Neural cell (in vitro differentiated cells): ENCODE data around the gene SNAPC1. TPM values are rescaled to one million over a fixed set of nuclear protein-coding genes. Genes with fewer than 3 reads are reported as not detected.

ENCODE experiments used
- H2AFZ ChIP-seq: fragments of 200-600, 300-800 bp; sonication (generic), shearing (Covaris generic); 2 replicates; pipeline ENCODE4 v1.6.0; 2014; ENCODE audit warnings: low read depth, mild to moderate bottlenecking, antibody characterized with exemption, low read length, moderate library complexity
- H3F3A ChIP-seq: fragments of 200-600 bp; shearing (Covaris generic); 2 replicates; pipeline ENCODE4 v1.6.1; 2016; ENCODE audit warnings: mild to moderate bottlenecking, moderate library complexity, mixed read lengths, antibody characterized with exemption, low read length; ENCODE audit not compliant: insufficient read depth, poor library complexity, severe bottlenecking
- H3K27ac ChIP-seq: fragments of 200-600, 300-800 bp; sonication (generic), shearing (Covaris generic); 2 replicates; pipeline ENCODE4 v1.5.1; 2014; ENCODE audit warnings: mild to moderate bottlenecking, low read length, moderate library complexity
- H3K27me3 ChIP-seq: fragments of 300-800, 200-600 bp; sonication (generic), shearing (Covaris generic); 2 replicates; pipeline ENCODE4 v1.6.0; 2014; ENCODE audit warnings: mild to moderate bottlenecking, low read depth, low read length, moderate library complexity; ENCODE audit not compliant: insufficient read depth
- H3K36me3 ChIP-seq: fragments of 300-800, 200-600 bp; sonication (generic), shearing (Covaris generic); 2 replicates; pipeline ENCODE4 v1.5.1; 2014; ENCODE audit warnings: mild to moderate bottlenecking, antibody characterized with exemption, low read length, moderate library complexity; ENCODE audit not compliant: insufficient read depth
- H3K4me2 ChIP-seq: fragments of 300-800, 200-600 bp; sonication (generic), shearing (Covaris generic); 2 replicates; pipeline ENCODE4 v1.6.0; 2014; ENCODE audit warnings: mild to moderate bottlenecking, low read length
- H3K4me3 ChIP-seq: fragments of 300-800, 200-600 bp; sonication (generic), shearing (Covaris generic); 2 replicates; pipeline ENCODE4 v1.5.1; 2014; ENCODE audit warnings: mild to moderate bottlenecking, low read length, moderate library complexity
- H3K79me2 ChIP-seq: fragments of 200-600 bp; shearing (Covaris generic); replicated peaks from 2 replicates; pipeline ENCODE4 v1.6.0; 2014; ENCODE audit warnings: mild to moderate bottlenecking, low read length, moderate library complexity; ENCODE audit not compliant: insufficient read depth
- H3K9ac ChIP-seq: fragments of 300-800, 200-600 bp; sonication (generic), shearing (Covaris generic); 2 replicates; pipeline ENCODE4 v1.6.1; 2016; ENCODE audit warnings: mild to moderate bottlenecking, low read length, mixed read lengths
- H3K9me2 ChIP-seq: fragments of 200-600 bp; shearing (Covaris generic); 2 replicates; pipeline ENCODE4 v1.6.1; 2016; ENCODE audit warnings: mild to moderate bottlenecking, low read length, mixed read lengths; ENCODE audit not compliant: insufficient read depth
- H3K9me3 ChIP-seq: fragments of 200-600, 300-800 bp; sonication (generic), shearing (Covaris generic); 2 replicates; pipeline ENCODE4 v1.6.1; 2016; ENCODE audit warnings: mild to moderate bottlenecking, mixed run types, low read length, moderate library complexity, mixed read lengths
- H4K20me1 ChIP-seq: fragments of 200-600 bp; shearing (Covaris generic); 2 replicates; pipeline ENCODE4 v1.6.1; 2016; ENCODE audit warnings: mild to moderate bottlenecking, mixed run types; ENCODE audit not compliant: insufficient read depth
- EP300 ChIP-seq: fragments of 450-650 bp; conservative IDR thresholded peaks from 2 replicates; pipeline ENCODE4 v1.6.1; 2014; ENCODE audit warnings: antibody characterized with exemption, mild to moderate bottlenecking, moderate library complexity; ENCODE audit not compliant: poor library complexity, severe bottlenecking
- EZH2 ChIP-seq: fragments of 200-600, 300-800 bp; shearing (Covaris generic), sonication (generic); IDR thresholded peaks from 2 replicates; pipeline ENCODE4 v1.6.1; 2014; ENCODE audit warnings: antibody characterized with exemption, low read length, borderline replicate concordance, mild to moderate bottlenecking; ENCODE audit not compliant: insufficient read depth, poor library complexity, severe bottlenecking
- MXI1 ChIP-seq: fragments of 450-650 bp; conservative IDR thresholded peaks from 2 replicates; pipeline ENCODE4 v1.6.1; 2014; ENCODE audit warnings: antibody characterized with exemption, mild to moderate bottlenecking; ENCODE audit not compliant: poor library complexity, severe bottlenecking
- POLR2AphosphoS5 ChIP-seq: IDR thresholded peaks from 2 replicates; pipeline ENCODE4 v1.6.1; 2012
- RAD21 ChIP-seq: fragments of 450-650 bp; conservative IDR thresholded peaks from 2 replicates; pipeline ENCODE4 v1.6.1; 2014; ENCODE audit warnings: antibody characterized with exemption, mild to moderate bottlenecking, moderate library complexity
- SMC3 ChIP-seq: fragments of 450-650 bp; conservative IDR thresholded peaks from 2 replicates; pipeline ENCODE4 v1.6.1; 2014; ENCODE audit warnings: antibody characterized with exemption, mild to moderate bottlenecking, moderate library complexity; ENCODE audit not compliant: poor library complexity
- TAF1 ChIP-seq: IDR thresholded peaks from 2 replicates; pipeline ENCODE4 v1.6.1; 2012; ENCODE audit warnings: low read depth
- polyA plus RNA-seq: library from polyadenylated mRNA; depleted of rRNA; stranded (reverse); fragments of >200 nt; gene quantifications from 2 replicates; pipeline ENCODE4 v1.2.3, GENCODE V29; 2014
- TF ChIP-seq, protein P1 (sequence below): IDR thresholded peaks from 2 replicates; pipeline ENCODE4 v1.6.1; 2012; ENCODE audit warnings: borderline replicate concordance
- TF ChIP-seq, protein P2 (sequence below): fragments of 450-650 bp; IDR thresholded peaks from 2 replicates; pipeline ENCODE4 v1.5.1; 2014; ENCODE audit warnings: antibody characterized with exemption, mild to moderate bottlenecking, moderate library complexity; ENCODE audit not compliant: poor library complexity, severe bottlenecking

Gene SNAPC1
- polyA plus RNA-seq, 1 donor from 2014 or later = 7.1 TPM

DNA sequence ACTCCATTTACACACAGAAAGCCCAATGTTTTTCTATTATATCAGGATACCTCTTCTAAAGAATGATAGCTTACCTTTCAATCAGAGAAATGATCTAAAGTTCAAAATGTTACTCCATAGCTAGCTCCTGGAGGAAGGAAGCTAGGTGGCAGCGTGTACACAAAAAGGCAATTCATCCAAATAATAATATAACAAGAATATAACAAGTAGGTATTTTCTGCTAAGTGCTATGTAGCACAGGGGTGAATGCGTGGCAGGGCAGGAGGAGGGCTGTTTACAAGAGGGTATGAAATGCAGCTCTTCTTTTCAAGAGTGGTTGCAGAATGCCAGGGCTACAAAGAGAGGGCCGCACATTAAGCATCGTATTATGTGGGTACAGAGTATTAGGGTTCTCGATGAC, 663 bp upstream of the SNAPC1 start:
- Histone ChIP-seq H3K36me3 (no peaks in the 10 kb centered on the region), H3K27me3 (no peaks in the 10 kb centered on the region), H3K9me2 (no peaks in the 10 kb centered on the region), H3F3A (no peaks in the 10 kb centered on the region), H3K27ac (peak overlapping the region; percentile 85), H3K9me3 (no peaks in the 10 kb centered on the region), H3K4me2 (peak overlapping the region; percentile 63), H4K20me1 (no peaks in the 10 kb centered on the region), H3K4me3 (peak overlapping the region; percentile 90), H3K79me2 (peaks cover 21% of the 10 kb centered on the region), H2AFZ (peak overlapping the region; percentile 97), H3K9ac (peak overlapping the region; percentile 73)
- TF ChIP-seq RAD21 (peak; percentile 46), EZH2 (no peak), TAF1 (no peak), SMC3 (peak; percentile 56), EP300 (no peak), MXI1 (no peak)
- TF ChIP-seq, protein P1, sequence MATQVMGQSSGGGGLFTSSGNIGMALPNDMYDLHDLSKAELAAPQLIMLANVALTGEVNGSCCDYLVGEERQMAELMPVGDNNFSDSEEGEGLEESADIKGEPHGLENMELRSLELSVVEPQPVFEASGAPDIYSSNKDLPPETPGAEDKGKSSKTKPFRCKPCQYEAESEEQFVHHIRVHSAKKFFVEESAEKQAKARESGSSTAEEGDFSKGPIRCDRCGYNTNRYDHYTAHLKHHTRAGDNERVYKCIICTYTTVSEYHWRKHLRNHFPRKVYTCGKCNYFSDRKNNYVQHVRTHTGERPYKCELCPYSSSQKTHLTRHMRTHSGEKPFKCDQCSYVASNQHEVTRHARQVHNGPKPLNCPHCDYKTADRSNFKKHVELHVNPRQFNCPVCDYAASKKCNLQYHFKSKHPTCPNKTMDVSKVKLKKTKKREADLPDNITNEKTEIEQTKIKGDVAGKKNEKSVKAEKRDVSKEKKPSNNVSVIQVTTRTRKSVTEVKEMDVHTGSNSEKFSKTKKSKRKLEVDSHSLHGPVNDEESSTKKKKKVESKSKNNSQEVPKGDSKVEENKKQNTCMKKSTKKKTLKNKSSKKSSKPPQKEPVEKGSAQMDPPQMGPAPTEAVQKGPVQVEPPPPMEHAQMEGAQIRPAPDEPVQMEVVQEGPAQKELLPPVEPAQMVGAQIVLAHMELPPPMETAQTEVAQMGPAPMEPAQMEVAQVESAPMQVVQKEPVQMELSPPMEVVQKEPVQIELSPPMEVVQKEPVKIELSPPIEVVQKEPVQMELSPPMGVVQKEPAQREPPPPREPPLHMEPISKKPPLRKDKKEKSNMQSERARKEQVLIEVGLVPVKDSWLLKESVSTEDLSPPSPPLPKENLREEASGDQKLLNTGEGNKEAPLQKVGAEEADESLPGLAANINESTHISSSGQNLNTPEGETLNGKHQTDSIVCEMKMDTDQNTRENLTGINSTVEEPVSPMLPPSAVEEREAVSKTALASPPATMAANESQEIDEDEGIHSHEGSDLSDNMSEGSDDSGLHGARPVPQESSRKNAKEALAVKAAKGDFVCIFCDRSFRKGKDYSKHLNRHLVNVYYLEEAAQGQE = no peak
- TF ChIP-seq, protein P2, sequence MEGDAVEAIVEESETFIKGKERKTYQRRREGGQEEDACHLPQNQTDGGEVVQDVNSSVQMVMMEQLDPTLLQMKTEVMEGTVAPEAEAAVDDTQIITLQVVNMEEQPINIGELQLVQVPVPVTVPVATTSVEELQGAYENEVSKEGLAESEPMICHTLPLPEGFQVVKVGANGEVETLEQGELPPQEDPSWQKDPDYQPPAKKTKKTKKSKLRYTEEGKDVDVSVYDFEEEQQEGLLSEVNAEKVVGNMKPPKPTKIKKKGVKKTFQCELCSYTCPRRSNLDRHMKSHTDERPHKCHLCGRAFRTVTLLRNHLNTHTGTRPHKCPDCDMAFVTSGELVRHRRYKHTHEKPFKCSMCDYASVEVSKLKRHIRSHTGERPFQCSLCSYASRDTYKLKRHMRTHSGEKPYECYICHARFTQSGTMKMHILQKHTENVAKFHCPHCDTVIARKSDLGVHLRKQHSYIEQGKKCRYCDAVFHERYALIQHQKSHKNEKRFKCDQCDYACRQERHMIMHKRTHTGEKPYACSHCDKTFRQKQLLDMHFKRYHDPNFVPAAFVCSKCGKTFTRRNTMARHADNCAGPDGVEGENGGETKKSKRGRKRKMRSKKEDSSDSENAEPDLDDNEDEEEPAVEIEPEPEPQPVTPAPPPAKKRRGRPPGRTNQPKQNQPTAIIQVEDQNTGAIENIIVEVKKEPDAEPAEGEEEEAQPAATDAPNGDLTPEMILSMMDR = peak; percentile 51

DNA sequence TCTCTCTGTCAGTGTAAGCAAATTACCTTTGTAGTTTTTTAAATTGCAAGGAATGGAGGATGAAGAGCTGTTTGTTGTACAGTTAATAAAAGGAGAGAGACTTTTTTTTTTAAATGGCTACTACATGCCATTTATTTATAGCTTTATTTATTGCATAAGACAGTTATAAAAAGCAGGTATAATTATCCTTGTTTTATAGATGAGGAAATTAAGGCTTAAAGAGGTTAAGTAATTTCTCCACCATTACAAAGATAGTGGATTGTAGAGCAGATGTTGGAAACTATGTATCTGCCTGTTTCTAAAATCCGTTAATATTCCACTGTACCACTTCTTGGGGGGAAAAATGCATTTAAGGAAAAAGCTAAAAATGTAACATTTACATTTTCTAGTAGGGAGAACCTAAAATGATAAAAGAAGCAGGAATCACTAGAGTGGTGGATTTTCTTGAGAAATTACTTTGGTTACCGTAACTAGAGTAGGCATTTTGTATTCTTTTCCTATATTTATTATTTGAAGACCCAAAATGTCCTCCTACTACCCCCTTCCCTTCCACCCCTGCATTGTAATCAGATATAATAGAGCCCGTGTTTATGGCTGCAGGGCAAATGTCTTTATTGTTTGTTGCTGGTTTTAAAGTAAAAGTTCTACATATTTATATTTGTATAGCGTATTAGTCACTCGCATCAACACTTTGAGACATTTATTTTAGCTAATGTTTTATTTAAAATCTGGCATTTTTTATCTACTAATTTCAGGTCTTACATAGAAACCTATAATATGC, 2.3 kb downstream of the SNAPC1 start:
- Histone ChIP-seq H3K9me2 (no peaks in the 10 kb centered on the region), H3K4me3 (peak overlapping the region; percentile 90)

More for the DNA sequence above, 2.3 kb downstream of the SNAPC1 start:
- H3K36me3 ChIP-seq = no peaks in the 10 kb centered on the region
- TF ChIP-seq RAD21 (no peak), MXI1 (no peak), SMC3 (no peak), EZH2 (no peak), POLR2AphosphoS5 (no peak), EP300 (no peak), TAF1 (no peak)
- TF ChIP-seq, protein P2 = no peak
- TF ChIP-seq, protein P1 = no peak
- H2AFZ ChIP-seq = no peak overlapping the region
- peak overlapping the region; percentile 5 for H3K4me2 ChIP-seq
- H3K9me3 ChIP-seq = no peaks in the 10 kb centered on the region
- no peaks in the 10 kb centered on the region for H3F3A ChIP-seq
- peaks cover 21% of the 10 kb centered on the region for H3K79me2 ChIP-seq
- H3K9ac ChIP-seq = no peak overlapping the region
- no peak overlapping the region for H3K27ac ChIP-seq
- H4K20me1 ChIP-seq = no peaks in the 10 kb centered on the region
- no peaks in the 10 kb centered on the region for H3K27me3 ChIP-seq
